Stimulated activated CD4-positive, alpha-beta T cell treated with anti-CD3 and anti-CD28 coated beads, Interleukin-4, amount 100 ng/mL, for 48 hours (primary cell): ENCODE measurements around the gene CAMSAP3.

Source experiments
- DNase-seq, 2 donors: peaks; one replicate each; pipeline ENCODE4 v3.0.0-alpha.2; 2020; ENCODE audit warnings: low read depth in 2 of 2

The CAMSAP3 gene

DNA sequence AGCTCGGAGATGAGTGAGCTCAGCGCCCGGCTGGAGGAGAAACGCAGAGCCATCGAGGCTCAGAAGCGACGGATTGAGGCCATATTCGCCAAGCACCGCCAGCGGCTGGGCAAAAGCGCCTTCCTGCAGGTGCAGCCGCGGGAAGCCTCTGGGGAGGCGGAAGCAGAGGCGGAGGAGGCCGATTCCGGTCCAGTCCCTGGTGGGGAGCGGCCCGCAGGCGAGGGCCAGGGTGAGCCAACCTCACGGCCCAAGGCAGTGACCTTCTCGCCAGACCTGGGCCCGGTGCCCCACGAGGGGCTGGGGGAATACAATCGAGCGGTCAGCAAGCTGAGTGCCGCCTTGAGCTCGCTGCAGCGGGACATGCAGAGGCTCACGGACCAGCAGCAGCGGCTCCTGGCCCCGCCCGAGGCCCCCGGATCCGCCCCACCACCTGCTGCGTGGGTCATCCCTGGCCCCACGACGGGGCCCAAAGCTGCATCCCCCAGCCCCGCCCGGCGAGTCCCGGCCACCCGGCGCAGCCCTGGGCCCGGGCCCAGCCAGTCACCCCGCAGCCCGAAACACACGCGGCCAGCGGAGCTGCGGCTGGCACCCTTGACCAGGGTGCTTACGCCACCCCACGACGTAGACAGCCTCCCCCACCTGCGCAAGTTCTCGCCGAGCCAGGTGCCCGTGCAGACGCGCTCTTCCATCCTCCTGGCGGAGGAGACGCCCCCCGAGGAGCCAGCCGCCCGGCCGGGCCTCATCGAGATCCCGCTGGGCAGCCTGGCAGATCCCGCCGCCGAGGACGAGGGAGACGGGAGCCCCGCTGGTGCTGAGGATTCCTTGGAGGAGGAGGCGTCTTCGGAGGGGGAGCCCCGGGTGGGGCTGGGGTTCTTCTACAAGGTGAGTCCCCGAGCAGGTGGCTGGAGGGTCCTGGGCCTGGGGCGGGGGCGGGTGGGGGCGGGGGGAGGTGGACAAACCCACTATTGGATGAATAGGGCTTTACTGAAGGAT, 16.9 kb downstream of the CAMSAP3 start:
- DNase-seq = no peak

- DNase-seq = no peak
Observed at GRCh38 chr19:7614859-7615741, 19.4 kb downstream of the CAMSAP3 start.

DNA sequence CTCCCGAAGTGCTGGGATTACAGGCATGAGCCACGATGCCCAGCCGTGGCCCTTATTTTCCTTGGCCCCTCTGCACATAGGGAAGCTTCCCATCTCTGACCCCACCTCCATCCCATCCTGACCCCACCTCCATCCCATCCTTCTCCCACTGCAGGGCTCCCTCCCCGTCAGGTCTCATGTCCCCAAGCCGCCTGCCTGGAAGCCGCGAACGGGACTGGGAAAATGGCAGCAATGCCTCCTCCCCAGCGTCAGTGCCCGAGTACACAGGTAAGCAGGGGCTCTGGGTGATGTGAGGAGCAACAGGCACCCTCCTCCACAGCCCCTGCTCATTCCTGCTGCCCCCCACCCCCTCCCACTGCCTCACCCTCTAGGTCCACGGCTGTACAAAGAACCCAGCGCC, 21.5 kb downstream of the CAMSAP3 start:
- DNase-seq = no peak

GRCh38 chr19:7617735-7618134, 22.1 kb downstream of the CAMSAP3 start:
- no peak for DNase-seq

GRCh38 chr19:7618348-7618747, 22.7 kb downstream of the CAMSAP3 start:
- no peak for DNase-seq

- no peak for DNase-seq
Observed at GRCh38 chr19:7618771-7619510, 23.3 kb downstream of the CAMSAP3 start.

GRCh38 chr19:7619671-7620441, 24.2 kb downstream of the CAMSAP3 start:
- no peak for DNase-seq

GRCh38 chr19:7620442-7621412, 25.1 kb downstream of the CAMSAP3 start:
- DNase-seq = no peak

GRCh38 chr19:7622933-7623685, 27.4 kb downstream of the CAMSAP3 start:
- DNase-seq = no peak

DNA sequence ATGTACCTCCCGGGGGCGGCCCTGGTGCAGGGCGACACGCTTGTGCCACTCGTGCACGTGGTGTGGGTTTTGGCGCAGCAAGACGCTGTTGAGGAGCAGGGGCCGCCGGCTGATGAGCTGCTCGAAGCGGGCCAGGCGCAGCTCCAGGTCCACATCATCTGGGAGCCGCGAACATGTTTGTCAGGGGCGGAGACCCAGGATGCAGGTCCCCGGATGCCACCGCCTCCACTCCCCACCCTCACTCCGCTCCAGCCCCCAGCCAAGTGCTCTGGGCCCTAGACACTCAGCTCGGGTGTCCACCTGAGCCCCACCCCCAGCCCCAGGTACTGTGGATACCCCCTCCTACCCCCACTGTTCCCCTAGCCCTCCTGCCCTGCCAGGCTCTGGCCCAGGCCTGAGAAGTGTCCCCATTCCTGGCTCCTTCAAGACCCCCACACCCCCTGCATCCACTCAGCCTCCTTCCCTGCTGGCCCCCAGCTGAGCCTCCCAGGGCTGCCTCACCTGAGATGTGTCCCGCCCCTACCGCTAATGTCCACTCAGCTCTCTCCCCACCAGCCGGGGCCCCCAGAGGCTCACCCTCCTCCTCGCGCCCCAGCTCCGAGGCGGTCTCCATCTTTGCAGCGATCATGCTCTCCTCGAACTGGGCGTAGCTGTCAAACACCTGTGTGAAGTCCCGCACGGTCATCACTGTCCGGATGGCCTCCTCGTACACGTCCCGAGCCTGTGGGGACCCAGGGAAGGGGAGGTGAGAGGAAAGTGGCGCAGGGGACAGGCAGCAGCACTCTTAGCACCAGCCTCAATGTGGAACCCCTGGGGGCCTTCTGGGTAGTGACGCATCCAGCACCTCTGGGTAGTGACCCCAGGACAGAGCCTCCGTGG, 28.3 kb downstream of the CAMSAP3 start:
- no peak for DNase-seq

DNA sequence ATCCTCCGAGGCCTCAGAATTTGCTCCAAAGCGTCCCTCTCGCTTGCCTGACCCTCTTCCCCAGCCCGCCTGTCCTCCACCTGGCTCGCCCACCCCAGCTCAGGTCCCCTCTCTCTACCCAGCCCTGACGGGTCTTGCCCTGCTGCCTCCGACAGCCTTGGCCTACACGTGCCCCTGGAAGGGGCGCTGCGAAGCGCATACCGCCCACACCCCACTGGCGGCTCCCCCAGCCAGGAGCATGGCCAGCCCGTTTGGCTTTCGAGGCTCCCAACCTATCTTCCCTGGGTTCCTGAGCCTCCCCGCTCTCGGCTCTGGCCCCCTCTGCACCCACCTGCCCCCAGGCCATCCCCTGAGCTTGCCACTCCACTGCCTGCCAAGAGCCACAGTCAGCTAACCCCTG, 29.1 kb downstream of the CAMSAP3 start:
- no peak for DNase-seq

- DNase-seq = no peak
Observed at GRCh38 chr19:7625763-7626372, 30.2 kb downstream of the CAMSAP3 start.

GRCh38 chr19:7627166-7627565, 31.5 kb downstream of the CAMSAP3 start:
- no peak for DNase-seq

DNA sequence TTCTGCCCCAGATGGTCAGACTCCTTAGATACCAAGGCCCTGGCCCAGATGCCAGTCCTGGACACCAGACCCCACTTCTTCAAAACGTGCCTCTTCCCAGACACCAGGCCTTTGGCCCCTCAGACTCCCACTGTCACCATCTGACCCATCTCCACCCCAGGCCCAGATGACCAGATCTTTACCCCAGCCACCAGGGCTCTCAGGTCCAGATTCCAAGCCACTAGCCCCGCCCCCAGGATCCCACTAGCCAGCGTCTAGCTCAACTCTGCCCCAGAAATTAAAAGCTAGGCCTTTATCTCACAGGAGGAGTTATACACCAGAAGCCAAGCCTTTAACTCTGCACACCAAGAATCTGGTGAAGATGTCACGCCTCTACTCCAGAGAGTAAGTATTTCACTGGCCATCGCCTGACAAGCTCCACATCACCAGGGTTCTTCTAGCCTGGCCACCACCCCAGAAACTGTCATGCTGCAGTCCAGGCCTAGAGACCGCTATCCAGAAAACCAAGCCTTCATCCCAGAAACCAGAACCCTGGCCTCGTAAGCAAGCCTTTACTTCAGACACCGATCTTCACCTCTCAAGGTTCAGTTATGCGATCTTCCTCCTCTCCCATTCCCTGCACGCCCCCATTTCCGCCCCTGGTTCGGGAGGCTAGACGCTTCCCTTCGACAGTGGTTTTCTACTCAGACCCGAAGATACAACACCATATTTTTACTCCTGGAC, 33.1 kb downstream of the CAMSAP3 start:
- DNase-seq = no peak

DNA sequence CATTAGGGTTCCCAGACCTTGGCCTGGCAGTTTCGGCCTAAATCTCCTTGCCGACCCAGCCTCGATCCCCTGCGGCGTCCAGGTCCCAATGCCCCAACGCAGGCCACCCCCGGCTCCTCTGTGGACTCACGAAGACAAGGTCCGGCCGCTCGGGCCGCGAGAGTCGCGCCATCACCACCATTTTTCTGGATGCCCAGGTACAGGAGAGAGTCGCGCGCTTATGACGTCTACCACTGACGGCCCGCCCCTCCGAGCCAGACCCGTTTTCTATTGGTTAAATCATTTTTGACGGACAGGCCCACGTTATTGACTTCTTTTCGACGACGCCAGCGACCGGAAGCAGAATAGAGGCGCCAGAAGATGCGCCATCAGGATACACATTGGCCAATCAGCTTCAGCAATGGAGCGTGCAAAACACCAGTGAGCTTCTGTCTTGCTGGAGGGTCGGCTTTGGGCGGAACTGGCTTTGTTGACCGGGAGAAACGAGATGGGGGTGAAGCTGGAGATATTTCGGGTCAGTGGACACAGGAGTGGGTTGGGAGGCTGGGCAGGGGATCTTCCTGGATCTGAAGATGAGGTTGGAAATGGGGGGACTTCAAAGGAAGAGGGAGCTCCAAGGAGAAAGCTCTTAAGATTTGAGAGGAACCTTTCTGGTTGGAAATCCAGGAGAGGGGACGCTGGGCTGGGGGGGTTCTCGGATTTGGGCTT, 33.8 kb downstream of the CAMSAP3 start, which contains the start of the genes PET100 and XAB2:
Gene PET100, plus strand, starts transcription at position 447 of the 708 bp plus-strand sequence. Its CDS starts 41 bp downstream, at position 488.
Gene XAB2, minus strand, starts transcription at position 199 of the 708 bp plus-strand sequence. Its CDS starts 18 bp downstream, at position 181.
- peak; percentile 87 to 89 for DNase-seq

DNA sequence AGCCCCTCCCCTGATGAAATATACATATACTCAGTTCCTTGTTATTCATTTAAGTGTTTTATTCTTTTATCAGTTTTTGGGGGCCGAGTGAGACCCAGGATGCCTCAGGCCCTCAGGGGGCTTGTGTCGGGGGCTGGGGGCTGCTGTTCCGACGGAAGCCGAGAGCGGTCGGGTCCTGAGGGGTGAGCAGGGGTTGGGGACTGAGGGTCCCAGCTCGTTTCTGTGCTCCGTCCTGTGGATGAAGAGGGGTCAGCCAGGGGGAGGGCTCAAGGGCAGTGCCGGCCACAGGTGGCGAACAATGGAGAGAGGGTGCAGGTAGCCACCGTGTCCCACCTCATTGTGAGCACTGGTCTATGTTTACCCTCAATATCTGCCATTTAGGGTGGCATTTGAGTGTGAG, 35.9 kb downstream of the CAMSAP3 start:
- no peak for DNase-seq
